NOMO-1 treated with dmso at 0.1 percent for 144 hours (cell line): ENCODE data around the gene PADI1.
A peak's percentile ranks its signal among the peaks of the same experiment; 100 is the strongest.

Experiments
- DNase-seq: peaks from one replicate; lab custom pipeline; 2025; ENCODE audit not compliant: unreplicated experiment; lab: John Stamatoyannopoulos, UW

PADI1 gene

GRCh38 chr1:17181781-17182464, 23.0 kb upstream of the PADI1 start:
- peak; percentile 32 for DNase-seq

GRCh38 chr1:17183388-17184160, 21.4 kb upstream of the PADI1 start:
- no peak for DNase-seq

GRCh38 chr1:17184161-17184665, 20.7 kb upstream of the PADI1 start:
- DNase-seq = no peak

GRCh38 chr1:17184822-17185484, 20.0 kb upstream of the PADI1 start:
- DNase-seq = no peak

- DNase-seq = no peak
Measured at GRCh38 chr1:17185485-17185860, 19.5 kb upstream of the PADI1 start.

- DNase-seq = no peak
Measured at GRCh38 chr1:17186216-17186909, 18.6 kb upstream of the PADI1 start.

GRCh38 chr1:17187051-17187450, 17.9 kb upstream of the PADI1 start:
- DNase-seq = no peak

- DNase-seq = no peak
Measured at GRCh38 chr1:17188217-17188616, 16.7 kb upstream of the PADI1 start.

- DNase-seq = no peak
Measured at GRCh38 chr1:17188889-17189631, 15.9 kb upstream of the PADI1 start.

GRCh38 chr1:17189632-17189990, 15.3 kb upstream of the PADI1 start:
- no peak for DNase-seq

GRCh38 chr1:17190010-17190995, 14.6 kb upstream of the PADI1 start:
- no peak for DNase-seq

- no peak for DNase-seq
Measured at GRCh38 chr1:17191990-17192242, 13.0 kb upstream of the PADI1 start.

GRCh38 chr1:17192394-17193221, 12.3 kb upstream of the PADI1 start:
- peak; percentile 11 for DNase-seq

- no peak for DNase-seq
Measured at GRCh38 chr1:17193222-17194132, 11.5 kb upstream of the PADI1 start.

GRCh38 chr1:17194133-17194475, 10.8 kb upstream of the PADI1 start:
- no peak for DNase-seq

- DNase-seq = no peak
Measured at GRCh38 chr1:17194615-17195528, 10.1 kb upstream of the PADI1 start.

GRCh38 chr1:17195731-17196130, 9.2 kb upstream of the PADI1 start:
- no peak for DNase-seq
